GM19043 (cell line): Measurements from ENCODE around the gene KCNH1.

Source experiments
- ATAC-seq: cut with Tn5 transposase; IDR thresholded peaks from one replicate; pipeline ENCODE4 v1.9.1; 2021; ENCODE audit warnings: low read depth; ENCODE audit not compliant: unreplicated experiment

KCNH1 gene

DNA sequence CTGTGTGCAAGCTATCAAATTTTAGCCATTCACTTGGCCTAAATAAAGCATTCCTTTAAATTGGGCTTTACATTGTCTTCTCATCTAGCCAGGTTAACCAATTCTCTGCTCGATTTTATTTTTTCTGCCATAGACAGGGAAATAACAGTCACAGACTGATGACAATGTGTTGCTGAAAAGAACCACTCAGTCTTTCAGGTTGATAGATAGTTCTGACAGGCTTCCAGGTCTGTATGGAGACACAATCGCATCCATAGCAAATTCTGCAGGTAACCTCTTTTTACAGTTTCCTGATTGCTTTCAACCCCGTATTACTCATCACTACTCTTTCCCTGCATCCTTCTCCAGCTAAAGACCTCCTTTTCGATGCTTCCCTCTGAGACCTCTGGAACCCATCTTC lies 198.0 kb downstream of the KCNH1 start:
- ATAC-seq = no peak

DNA sequence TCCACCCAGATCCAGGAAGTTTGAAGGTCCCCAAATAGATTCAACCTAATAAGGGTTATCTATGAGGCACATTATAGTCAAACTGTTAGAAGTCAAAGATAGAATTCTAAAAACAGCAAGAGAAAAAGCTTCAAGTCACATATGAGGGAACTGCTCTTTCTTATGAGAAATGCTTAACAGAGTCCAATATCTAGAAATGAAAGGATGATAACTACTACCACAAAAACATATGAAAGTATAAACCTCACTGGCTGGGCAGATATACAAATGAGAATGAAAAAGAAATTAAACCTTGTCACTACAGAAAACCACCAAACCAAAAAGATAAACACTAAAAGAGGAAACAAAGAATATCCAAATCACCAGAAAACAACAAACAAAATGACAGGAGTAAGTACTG lies 201.8 kb downstream of the KCNH1 start:
- ATAC-seq = no peak

DNA sequence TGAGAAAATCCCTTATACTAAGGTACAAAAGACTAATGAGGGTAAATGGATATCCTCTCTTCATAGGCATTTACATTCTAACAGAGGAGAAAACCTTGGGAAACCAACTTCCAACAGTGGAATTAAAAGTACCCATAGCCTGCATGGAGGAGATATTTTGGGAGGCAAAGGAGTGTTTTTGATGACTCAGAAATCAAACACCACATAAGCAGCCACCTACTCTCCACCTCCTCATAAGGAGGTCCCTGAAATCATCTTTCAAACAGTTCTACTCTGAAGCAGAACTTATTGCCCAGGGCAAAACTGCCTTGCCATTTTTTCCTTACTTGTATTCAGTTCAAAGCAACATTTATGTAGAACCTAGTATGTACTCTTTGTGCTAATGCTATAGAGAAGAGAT lies 211.3 kb downstream of the KCNH1 start:
- no peak for ATAC-seq

DNA sequence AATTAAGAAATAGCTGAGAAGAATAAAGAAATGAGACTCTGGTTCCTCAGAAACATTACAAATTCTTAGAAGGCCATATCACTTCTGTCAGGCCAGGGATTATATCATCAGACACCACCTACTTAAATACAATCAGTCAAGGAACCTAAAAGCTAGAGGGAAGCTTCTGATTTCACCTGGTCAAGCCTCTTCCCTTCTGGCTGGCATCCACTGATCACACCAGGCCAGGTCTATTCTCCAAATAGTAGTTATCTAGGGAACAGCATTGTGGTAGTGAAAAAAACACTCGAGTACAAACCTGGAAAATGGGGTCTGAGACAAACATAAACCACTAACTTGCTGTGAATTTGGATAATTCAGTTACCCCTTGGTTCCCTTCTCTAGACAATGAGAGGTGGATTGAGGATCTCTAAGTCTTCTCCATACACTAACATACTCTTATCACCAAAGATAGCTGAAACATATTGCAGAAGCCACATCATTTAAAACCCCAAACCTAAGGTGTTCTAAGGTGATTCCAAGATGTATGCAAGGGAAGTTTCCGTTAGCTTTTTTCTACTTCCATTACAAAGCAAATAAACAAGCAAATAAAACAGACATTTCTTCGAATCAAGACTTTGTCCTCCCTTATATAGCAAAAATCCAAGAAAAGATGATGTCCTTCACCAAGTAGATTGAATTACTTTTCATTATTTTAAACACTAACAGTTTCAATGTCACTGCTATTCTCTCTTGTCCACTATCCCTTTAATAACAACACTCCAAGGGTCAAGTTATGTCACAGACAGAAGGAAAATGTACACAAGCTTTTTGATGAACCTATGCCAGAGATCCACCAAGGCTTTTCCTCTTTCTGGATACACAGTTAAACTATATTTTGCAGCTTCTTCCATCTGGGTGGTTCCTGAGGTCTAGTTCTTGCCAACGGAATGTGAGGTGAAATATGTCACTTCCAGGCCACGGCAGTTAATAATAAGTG lies 212.9 kb downstream of the KCNH1 start:
- no peak for ATAC-seq

DNA sequence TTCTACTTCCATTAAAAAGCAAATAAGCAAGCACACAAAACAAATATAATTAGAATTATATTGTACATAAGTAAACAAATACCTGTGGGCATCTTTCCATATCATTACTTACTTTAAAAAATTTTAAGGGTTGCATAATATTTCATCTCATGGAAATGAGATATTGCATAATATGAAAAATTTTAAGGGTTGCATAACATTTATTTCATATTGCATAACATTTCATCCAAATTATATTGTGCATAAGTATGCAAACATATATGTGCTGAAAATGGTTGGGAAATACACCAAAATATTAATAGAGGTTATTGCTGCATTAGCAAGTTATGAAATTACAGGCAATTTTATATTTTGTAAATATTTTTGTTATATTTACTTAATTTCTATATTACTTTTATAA lies 213.7 kb downstream of the KCNH1 start:
- no peak for ATAC-seq

DNA sequence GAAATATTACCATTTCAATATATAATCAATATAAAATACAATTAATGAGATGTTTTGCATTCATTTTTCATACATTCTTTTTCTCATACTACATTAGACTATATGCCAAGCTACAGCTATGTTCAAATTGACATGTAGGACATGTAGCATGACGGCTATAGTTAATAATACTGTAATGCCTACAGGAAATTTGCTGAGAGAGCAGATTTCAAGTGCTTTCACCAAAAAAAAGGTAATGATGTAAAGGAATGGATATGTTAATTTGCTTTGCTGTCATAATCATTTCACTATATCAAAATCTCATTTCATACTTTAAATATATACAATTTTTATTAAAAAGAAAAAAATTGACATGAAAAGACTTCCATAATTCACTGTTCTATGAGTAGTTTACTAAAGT lies 215.1 kb downstream of the KCNH1 start:
- ATAC-seq = no peak

GRCh38 chr1:210917560-210918169 lies 216.3 kb downstream of the KCNH1 start:
- no peak for ATAC-seq

DNA sequence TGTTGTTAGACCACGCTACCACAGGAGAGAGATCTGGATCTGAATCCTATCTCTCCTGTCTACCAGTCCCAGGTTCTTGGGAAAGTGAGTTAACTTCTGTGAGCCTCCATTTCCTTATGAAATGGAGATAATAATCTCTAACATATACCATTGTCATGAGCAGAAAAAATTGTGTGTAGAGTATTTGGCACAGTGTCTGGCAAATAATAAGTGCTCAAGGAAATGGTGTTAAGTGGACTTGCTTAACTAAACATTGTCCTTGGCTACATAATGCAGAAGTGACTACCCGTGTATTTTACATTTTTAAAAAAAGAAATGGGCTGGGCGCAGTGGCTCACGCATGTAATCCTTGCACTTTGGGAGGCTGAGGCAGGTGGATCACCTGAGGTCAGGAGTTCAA lies 217.4 kb downstream of the KCNH1 start:
- no peak for ATAC-seq

DNA sequence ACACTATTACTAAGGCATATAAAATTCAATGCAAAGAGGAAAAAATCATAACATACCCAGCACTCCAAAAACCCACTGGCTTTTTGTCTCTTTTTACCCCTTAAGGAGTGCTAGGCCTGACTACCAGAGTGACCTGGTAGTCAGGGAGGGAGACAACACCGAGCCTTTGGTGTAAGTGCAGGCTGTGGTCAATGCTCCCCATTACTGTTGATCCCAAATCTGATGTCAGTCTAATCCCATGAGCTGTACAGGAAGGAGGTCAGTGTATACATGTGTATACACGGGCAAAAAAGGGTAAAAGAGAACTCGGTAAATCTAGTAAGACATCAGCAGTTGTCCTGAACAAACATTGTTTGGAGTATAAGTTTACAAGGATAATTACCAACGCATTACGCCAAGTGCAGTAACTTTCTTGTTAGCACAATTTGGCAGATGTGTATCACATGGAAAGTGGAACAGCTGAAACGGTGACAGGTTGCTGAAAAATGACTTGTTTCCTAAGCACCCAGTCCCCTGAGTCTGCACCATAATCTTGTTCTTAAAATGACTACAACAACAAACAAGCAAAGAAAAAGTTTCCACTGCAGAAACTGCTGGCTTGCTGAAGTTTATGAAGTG lies 217.9 kb downstream of the KCNH1 start:
- ATAC-seq = no peak

DNA sequence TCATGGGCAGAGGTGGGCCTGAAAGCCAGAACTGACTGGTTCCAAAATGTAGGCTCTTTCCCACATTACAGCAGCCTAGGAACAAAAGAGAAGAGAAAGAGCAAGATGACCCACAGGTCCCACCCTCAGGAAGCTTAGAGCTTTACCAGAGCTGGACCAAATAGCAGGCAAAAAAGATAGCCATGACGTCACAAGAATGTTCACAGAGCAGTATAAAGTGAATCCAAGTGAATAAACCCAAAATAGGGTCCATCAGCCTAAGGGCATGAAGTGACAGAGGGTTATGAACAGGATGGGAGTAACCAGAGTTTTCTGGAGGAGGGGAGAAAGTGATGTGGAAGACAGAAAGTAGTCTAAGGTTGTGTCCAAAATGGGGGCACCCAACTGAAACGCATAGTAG lies 221.2 kb downstream of the KCNH1 start:
- no peak for ATAC-seq

DNA sequence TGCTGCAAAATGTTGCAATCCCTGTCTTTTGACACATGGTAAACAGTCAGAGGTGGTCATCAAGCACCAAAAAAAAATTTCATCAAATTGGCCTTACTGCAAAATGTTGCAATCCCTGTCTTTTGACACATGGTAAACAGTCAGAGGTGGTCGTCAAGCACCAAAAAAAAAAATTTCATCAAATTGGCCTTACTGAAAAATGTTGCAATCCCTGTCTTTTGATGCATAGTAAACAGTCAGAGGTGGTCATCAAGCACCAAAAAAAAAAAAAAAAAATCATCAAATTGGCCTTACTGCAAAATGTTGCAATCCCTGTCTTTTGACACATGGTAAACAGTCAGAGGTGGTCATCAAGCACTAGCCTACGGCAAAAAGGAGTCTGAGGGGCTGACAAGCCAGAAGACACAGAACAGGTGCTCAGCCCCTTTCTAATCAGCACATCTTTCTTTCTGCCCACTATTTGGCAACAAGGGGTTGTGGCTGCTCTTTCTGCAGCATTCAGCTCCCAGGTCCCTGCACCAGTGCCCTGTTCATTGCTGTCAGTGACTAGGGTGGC lies 223.8 kb downstream of the KCNH1 start:
- ATAC-seq = no peak

GRCh38 chr1:210908791-210909190 lies 225.2 kb downstream of the KCNH1 start:
- ATAC-seq = no peak

GRCh38 chr1:210908257-210908656 lies 225.7 kb downstream of the KCNH1 start:
- ATAC-seq = no peak

DNA sequence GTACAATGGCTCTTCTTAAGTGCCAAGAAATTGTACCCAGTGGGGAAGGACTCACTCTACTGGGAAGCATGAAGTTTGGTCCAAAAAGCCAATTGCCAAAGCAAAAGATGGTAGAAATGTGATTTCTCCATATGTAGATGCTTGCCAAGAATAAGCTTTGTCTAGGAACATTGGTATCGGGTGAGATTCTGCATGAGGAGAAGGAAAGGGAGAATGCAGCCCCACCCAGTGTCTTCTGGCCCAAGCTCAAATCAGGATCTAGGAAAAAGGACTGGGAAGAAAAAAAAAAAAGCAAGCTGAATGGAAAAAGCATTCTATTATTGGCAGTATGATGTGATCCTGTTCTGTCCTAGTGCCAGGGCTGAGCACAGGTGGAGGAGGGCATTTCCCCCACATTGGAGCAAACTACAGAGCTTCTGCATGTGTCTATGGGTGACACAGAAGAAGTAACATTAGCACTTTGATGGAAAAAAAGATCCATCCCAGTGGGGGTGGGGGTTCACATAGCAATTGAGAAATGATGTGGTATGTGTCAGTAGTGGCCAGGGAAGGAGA lies 226.6 kb downstream of the KCNH1 start:
- no peak for ATAC-seq

DNA sequence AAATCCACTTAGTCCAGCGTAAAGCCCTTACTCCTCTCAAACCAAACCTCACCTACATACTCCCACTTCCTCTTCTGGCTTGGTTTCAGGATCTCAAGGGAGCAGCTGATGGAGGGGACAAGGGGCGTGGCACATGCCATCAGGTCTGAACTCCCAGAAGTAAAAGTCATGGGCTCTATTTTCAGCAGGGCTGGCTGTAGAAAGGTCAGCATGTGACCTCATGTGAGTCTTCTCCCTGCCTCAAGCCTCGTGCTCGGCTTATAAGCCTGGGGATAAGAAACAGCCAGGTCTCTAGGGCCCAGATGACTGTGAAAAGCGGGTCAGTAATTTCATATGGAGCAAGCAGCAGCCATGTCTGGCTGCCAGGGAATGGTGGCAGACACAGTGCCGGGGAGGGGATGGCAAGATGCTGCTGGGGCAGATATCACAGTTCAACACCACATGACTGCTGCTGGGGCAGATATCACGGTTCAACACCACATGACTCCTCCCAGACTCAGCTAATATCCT lies 227.9 kb downstream of the KCNH1 start:
- no peak for ATAC-seq

DNA sequence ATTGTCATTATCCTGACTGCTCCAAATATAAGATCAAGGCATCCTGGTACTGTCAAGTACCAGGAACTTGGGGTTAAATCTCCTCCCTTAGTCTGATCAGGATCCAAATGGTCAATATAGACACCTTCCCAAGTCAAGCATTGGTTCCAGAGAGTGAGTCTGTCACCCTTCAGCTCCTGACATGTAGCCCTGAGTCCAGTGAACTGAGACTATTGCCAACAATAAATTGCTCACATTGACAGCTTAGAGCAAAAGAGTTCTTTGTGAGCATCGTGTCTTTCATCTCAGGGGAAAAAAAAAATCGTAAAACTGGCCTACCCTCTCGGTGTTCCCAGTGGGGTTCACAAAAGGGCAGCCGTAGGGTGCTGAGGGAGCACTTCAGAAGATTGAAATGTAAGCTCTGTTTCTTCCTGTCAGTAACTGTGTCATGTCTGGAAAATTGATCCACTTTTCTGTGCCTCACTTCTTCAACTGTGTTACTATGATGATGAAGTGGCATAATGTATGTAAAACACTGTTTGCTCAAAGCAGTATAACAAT lies 228.5 kb downstream of the KCNH1 start:
- ATAC-seq = no peak

GRCh38 chr1:210901981-210902770 lies 231.8 kb downstream of the KCNH1 start:
- no peak for ATAC-seq

GRCh38 chr1:210900820-210901219 lies 233.1 kb downstream of the KCNH1 start:
- ATAC-seq = no peak

DNA sequence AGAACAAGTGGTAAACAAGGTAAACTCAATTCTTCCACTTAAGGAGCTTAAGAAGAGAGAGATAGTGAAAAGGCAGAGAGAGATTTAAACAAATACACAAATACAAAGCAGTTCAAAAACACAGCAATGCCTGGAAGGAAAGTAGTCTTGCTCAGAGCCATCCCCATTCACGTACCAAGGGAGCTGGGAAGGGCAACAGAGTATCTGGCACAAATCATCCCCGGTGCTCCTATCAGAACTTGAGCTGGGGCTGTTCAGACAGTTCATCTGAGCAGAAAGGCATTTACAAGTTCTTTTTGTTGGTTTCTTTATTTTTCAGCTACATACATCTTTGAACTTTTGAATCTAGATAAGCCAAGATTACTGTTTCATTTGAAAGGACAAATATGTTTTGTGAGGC lies 233.9 kb downstream of the KCNH1 start:
- no peak for ATAC-seq

DNA sequence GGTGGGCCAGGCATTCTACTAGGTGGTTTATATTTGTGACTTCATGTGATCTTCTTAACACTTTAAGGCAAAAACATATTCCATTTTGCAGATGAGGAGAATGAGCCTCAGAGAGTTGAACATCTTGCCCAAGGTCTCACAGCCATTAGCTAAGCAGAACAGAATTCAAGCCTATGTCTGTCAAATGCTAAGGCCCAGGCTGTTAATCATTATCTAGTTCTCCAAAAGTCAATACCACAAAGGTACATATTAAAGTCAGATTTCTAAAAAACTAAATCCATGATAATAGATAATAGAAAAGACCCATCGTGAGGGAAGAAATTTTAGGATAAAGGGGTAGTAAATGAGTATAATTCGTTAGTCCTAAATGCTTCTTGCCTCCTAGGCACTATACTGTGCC lies 234.3 kb downstream of the KCNH1 start:
- no peak for ATAC-seq
